ENCODE data around the gene EMX1. TPM values are rescaled to one million over a fixed set of nuclear protein-coding genes. Genes with fewer than 3 reads are reported as not detected.

EMX1 gene
- total and polyA plus RNA-seq, 8 donors: 0.08 to 0.38 (median 0.18) TPM; not detected in 3

GRCh38 chr2:72936660-72937355 is 19.5 kb downstream of the EMX1 start:
- TF ChIP-seq CTCF (IDR thresholded peaks at IDR 0.05): no peak
- no peak overlapping the region for H3K27ac ChIP-seq

GRCh38 chr2:72937356-72937669 is 20.0 kb downstream of the EMX1 start:
- DNase-seq (peak in 2 of 4 donors; percentile 36 to 58), ATAC-seq (no peak)
- TF ChIP-seq CTCF (IDR thresholded peaks at IDR 0.05): no peak
- peaks cover 0 to under 1% of the 10 kb centered on the region in 2 donors for H3K36me3 ChIP-seq
- H3K4me3 ChIP-seq: no peak overlapping the region
- H3K27me3 ChIP-seq: peaks cover 0 to 28% of the 10 kb centered on the region in 2 donors
- H3K9me3 ChIP-seq: no peaks in the 10 kb centered on the region
- no peaks in the 10 kb centered on the region for H3K4me1 ChIP-seq
- H3K27ac ChIP-seq: no peak overlapping the region
- intact Hi-C loops (cut with DNase I): no loop called here

More at GRCh38 chr2:72936660-72937355, 19.5 kb downstream of the EMX1 start:
- ATAC-seq (no peak), DNase-seq (peak in 1 of 4 donors; percentile 72)
- Histone ChIP-seq H3K36me3 (no peaks in the 10 kb centered on the region), H3K4me3 (no peak overlapping the region), H3K4me1 (no peaks in the 10 kb centered on the region), H3K27me3 (peaks cover 0 to 32% of the 10 kb centered on the region in 2 donors), H3K9me3 (no peaks in the 10 kb centered on the region)
- intact Hi-C loops (cut with DNase I): no loop called here

- no peak for ATAC-seq
- H3K27me3 ChIP-seq: peaks cover 0 to 17% of the 10 kb centered on the region in 2 donors
- intact Hi-C loops (cut with DNase I): no loop called here
Measured at GRCh38 chr2:72938455-72938854, 21.1 kb downstream of the EMX1 start.

GRCh38 chr2:72940361-72940760 is 23.0 kb downstream of the EMX1 start:
- H3K27ac ChIP-seq: no peak overlapping the region
- H3K4me3 ChIP-seq: no peak overlapping the region
- H3K9me3 ChIP-seq: no peaks in the 10 kb centered on the region
- intact Hi-C loops (cut with DNase I): no loop called here
- H3K27me3 ChIP-seq: peaks cover 0 to 9% of the 10 kb centered on the region in 2 donors
- ATAC-seq (no peak), DNase-seq (peak in 1 of 4 donors; percentile 43)
- H3K36me3 ChIP-seq: peaks cover 0 to 28% of the 10 kb centered on the region in 2 donors
- H3K4me1 ChIP-seq: no peaks in the 10 kb centered on the region
- TF ChIP-seq CTCF (IDR thresholded peaks at IDR 0.05): no peak

More at GRCh38 chr2:72938455-72938854, 21.1 kb downstream of the EMX1 start:
- Histone ChIP-seq H3K4me3 (no peak overlapping the region), H3K36me3 (peaks cover 0 to 12% of the 10 kb centered on the region in 2 donors), H3K9me3 (no peaks in the 10 kb centered on the region), H3K27ac (no peak overlapping the region), H3K4me1 (no peaks in the 10 kb centered on the region)
- DNase-seq: peak in 1 of 4 donors; percentile 54
- TF ChIP-seq CTCF (IDR thresholded peaks at IDR 0.05): no peak

- Histone ChIP-seq H3K27ac (no peak overlapping the region), H3K4me1 (no peaks in the 10 kb centered on the region), H3K4me3 (no peak overlapping the region), H3K36me3 (peaks cover 0 to 28% of the 10 kb centered on the region in 2 donors), H3K9me3 (no peaks in the 10 kb centered on the region), H3K27me3 (peaks cover 0 to 9% of the 10 kb centered on the region in 2 donors)
- no peak for TF ChIP-seq CTCF (IDR thresholded peaks at IDR 0.05)
- intact Hi-C loops (cut with DNase I): no loop called here
- ATAC-seq (no peak), DNase-seq (no peak)
Measured at GRCh38 chr2:72940786-72941185, 23.5 kb downstream of the EMX1 start.

Data from left lung (tissue), 10 donors.